Retinal pigment epithelial cell (primary cell): Measurements from ENCODE around the gene GDF10.

Source experiments
- DNase-seq: peaks from one replicate; pipeline ENCODE4 v3.0.0-alpha.2; 2010; ENCODE audit warnings: low read depth
- H3K4me3 ChIP-seq: 2 replicates; pipeline ENCODE4 v1.5.1; 2011; ENCODE audit warnings: mild to moderate bottlenecking, low read length, control low read depth, moderate library complexity
- TF ChIP-seq, protein P1 (sequence below): conservative IDR thresholded peaks from 2 replicates; pipeline ENCODE4 v1.5.1; 2011; ENCODE audit warnings: low read depth, low read length, control low read depth, inconsistent platforms

Gene GDF10

DNA sequence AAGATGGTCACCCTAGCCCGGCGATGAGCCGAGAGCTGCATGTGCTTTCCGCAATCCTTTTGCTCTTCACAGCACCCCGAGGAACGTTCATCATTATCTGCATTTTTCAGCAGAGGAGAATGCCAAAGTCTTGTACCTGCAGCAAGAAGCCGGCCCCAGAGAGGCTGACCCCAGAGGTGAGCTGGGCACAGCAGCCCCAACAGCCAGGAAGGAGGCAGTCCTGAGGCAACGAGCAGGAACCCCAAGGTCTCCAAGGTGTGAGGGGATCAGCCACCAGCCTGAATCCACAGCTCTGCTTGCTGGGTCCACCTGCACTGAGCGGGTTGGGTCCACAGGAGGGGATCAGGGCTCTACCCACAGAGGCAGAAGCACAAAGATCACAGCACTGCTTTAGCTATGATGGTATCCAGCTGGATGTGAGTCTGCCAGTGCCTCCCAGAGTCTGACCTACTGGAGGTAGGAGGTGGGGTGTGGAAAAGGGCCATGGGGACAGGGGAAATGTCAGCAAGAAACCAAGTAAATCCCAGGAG is 16.8 kb upstream of the GDF10 start:
- H3K4me3 ChIP-seq = no peak overlapping the region
- TF ChIP-seq, protein P1, sequence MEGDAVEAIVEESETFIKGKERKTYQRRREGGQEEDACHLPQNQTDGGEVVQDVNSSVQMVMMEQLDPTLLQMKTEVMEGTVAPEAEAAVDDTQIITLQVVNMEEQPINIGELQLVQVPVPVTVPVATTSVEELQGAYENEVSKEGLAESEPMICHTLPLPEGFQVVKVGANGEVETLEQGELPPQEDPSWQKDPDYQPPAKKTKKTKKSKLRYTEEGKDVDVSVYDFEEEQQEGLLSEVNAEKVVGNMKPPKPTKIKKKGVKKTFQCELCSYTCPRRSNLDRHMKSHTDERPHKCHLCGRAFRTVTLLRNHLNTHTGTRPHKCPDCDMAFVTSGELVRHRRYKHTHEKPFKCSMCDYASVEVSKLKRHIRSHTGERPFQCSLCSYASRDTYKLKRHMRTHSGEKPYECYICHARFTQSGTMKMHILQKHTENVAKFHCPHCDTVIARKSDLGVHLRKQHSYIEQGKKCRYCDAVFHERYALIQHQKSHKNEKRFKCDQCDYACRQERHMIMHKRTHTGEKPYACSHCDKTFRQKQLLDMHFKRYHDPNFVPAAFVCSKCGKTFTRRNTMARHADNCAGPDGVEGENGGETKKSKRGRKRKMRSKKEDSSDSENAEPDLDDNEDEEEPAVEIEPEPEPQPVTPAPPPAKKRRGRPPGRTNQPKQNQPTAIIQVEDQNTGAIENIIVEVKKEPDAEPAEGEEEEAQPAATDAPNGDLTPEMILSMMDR = no peak
- DNase-seq = no peak

DNA sequence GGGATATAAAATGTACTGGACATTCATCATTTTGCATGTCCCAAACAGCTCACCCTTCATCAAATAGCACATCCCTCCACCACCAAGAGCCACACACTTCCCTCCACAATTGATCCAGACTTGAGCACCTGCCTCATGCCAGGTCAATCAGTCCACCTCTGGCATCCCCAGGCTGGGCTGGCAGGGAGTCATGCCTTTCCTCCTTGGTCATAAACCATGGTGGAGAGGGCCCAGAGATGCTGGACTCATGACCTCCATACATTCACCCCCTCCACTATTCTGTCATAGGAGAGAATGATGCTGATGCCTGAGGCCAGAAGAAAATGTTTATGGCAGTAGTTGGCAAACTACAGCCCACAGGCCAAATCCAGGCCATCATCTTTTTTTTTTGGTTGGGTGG is 16.1 kb upstream of the GDF10 start:
- no peak for DNase-seq
- TF ChIP-seq, protein P1 = no peak
- H3K4me3 ChIP-seq = no peak overlapping the region

DNA sequence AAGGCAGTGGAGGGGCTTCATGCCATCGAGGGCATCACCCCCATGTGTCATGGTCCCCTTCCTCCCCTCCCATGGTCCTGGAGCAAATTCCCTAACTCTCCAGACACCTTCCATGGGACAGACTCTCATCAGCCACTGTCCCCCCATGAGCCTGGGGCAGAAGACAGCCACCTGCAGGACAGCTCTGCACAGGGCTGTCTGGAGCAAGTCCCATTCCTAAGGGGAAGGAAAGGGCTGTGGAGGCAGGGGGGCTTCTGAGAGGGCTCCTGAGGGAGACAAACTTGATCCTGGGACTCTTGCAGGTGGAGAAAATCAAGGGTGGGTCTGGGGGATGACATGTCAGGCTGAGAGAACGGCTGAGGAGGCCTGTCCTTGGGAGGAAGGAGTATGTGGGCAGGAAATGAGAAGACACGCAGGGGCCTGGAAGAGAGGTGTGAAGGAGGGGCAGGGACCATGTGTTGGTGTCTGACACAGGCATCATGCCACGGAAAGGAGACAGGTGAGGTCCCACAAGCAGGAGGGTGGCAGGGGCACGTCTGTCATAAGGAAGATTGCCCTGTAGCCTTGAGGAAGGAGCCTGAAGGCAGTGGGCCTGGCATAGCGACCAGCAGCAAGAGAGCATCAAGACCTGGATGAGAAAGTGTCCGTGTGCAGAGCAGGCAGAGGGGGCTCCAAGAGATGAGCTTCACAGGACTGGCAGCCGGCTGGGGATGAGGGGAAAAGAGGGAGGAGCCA is 14.4 kb upstream of the GDF10 start:
- TF ChIP-seq, protein P1 = no peak
- DNase-seq = no peak
- H3K4me3 ChIP-seq = no peak overlapping the region

DNA sequence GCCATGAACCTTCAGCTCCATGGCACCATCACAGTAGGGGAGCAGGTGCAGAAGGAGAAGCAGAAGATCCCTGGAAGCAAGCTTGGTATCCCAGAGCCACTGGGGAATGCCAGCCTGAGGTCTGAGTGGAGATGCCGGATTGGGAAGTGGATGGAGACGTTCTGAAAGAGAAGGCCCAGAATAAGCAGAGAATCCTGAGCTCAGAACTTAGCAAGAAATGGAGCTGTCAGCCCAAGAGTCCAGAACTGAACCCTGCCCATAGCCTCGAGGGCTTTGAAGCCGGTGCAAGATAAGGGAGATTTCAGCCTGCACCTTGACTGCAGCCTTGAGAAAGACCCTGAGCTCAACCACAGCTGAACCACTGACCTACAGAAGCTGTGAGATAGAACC is 13.9 kb upstream of the GDF10 start:
- DNase-seq = no peak

DNA sequence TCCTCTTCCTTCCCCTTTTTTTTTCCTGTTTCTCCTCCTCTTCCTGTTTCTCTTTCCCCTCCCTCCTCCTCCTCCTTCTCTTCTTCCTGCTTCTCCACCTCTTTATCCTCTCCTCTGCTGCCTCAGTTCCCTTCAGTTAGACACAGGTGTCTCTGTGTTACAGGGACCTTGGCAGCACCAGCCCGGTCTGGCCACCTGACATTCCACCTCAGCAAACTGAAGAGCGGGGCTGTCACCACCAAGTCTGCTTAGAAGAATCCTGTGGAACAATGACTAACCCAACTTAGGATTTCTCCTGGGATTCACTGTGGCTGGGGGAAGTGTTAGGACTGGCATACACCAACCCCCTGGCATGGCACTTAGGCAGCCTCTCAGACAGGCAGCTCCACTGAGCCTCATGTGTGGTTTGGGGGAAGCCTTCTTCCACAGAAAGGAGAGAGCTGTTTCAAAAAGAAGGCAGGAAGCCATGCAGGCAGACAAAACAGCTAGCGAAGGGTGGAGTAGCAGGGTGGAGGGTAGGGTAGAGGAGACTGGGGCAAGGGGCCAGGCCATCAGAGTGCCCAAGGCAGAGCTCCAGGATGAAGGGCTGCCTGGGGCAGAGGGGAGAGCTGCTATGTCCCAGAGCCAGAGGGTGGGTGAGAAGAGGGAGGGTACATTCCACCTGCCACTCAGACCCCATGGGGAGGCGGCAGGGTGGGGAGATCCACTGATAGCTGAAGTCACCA is 13.2 kb upstream of the GDF10 start:
- H3K4me3 ChIP-seq = no peak overlapping the region
- TF ChIP-seq, protein P1 = no peak
- DNase-seq = no peak

More for the DNA sequence above, 13.9 kb upstream of the GDF10 start:
- TF ChIP-seq, protein P1 = no peak
- no peak overlapping the region for H3K4me3 ChIP-seq

DNA sequence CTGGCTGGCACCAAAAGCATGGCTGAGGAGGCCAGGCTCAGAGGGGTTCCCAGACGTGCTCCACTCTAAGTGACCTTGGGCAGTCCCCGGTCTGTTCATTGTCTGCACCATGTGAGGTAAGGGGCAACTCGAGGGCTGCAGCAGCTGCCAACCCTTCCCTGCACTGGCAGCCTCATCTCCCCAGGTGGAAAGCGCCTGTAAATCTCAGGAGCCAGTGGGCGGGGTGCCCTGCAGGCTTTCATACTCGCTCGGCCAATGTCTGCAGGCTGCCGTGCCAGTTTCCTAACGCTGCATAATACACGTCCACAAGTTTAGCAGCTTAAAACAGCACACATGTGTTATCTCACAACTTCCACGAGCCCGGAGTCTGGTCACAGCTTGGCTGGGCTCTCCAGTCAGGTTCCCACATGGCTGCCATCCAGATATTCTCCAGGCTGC is 12.6 kb upstream of the GDF10 start:
- DNase-seq = no peak
- TF ChIP-seq, protein P1 = no peak
- H3K4me3 ChIP-seq = no peak overlapping the region
